GM23338 (cell line): ENCODE data around the gene UBQLN4. TPM values are rescaled to one million over a fixed set of nuclear protein-coding genes. Genes with fewer than 3 reads are reported as not detected.

Experiments used
- ATAC-seq: fragments of 200-7000 bp; cut with Tn5 transposase; 3 replicates; pipeline ENCODE4 v1.9.1; 2020
- DNase-seq: peaks from one replicate; pipeline ENCODE4 v3.0.0-alpha.2; 2015; ENCODE audit warnings: low spot score
- H2AFZ ChIP-seq: fragments of 200-600 bp; sonication (generic); 2 replicates; pipeline ENCODE4 v1.8.0; 2016; ENCODE audit warnings: antibody characterized with exemption, mild to moderate bottlenecking, moderate library complexity
- H3F3A ChIP-seq: fragments of 200-600 bp; sonication (generic); replicated peaks from 2 replicates; pipeline ENCODE4 v1.8.0; 2017; ENCODE audit warnings: antibody characterized with exemption, mixed run types, low read depth
- H3K27ac ChIP-seq: fragments of 200-600 bp; sonication (generic); 2 replicates; pipeline ENCODE4 v1.6.1; 2016; ENCODE audit warnings: low read depth
- H3K27me3 ChIP-seq: fragments of 200-600 bp; sonication (generic); 2 replicates; pipeline ENCODE4 v1.8.0; 2016; ENCODE audit warnings: mild to moderate bottlenecking, mixed run types, moderate library complexity; ENCODE audit not compliant: insufficient read depth
- H3K36me3 ChIP-seq: fragments of 200-600 bp; sonication (generic); 2 replicates; pipeline ENCODE4 v1.8.0; 2016; ENCODE audit warnings: mild to moderate bottlenecking; ENCODE audit not compliant: insufficient read depth
- H3K4me1 ChIP-seq: fragments of 200-600 bp; sonication (generic); 2 replicates; pipeline ENCODE4 v1.8.0; 2016; ENCODE audit warnings: mild to moderate bottlenecking, moderate library complexity; ENCODE audit not compliant: insufficient read depth
- H3K4me2 ChIP-seq: fragments of 200-600 bp; sonication (generic); 2 replicates; pipeline ENCODE4 v1.7.1; 2017; ENCODE audit warnings: mixed run types
- H3K4me3 ChIP-seq: fragments of 200-600 bp; sonication (generic); 2 replicates; pipeline ENCODE4 v1.6.1; 2016; ENCODE audit warnings: mixed run types
- H3K79me2 ChIP-seq: fragments of 200-600 bp; sonication (generic); replicated peaks from 2 replicates; pipeline ENCODE4 v1.8.0; 2017; ENCODE audit warnings: mild to moderate bottlenecking; ENCODE audit not compliant: insufficient read depth
- H3K9me2 ChIP-seq: fragments of 200-600 bp; sonication (generic); 2 replicates; pipeline ENCODE4 v1.8.0; 2017; ENCODE audit not compliant: insufficient read depth
- H4K20me1 ChIP-seq: fragments of 200-600 bp; sonication (generic); replicated peaks from 2 replicates; pipeline ENCODE4 v1.8.0; 2017; ENCODE audit warnings: mild to moderate bottlenecking; ENCODE audit not compliant: insufficient read depth
- H3K27ac Mint-ChIP-seq: 2 replicates; pipeline ENCODE4 v1.8.0; 2020; ENCODE audit warnings: inconsistent platforms, mild to moderate bottlenecking, moderate library complexity, mixed read lengths
- H3K27me3 Mint-ChIP-seq: 3 replicates; pipeline ENCODE4 v1.8.0; 2022; ENCODE audit warnings: low read depth, mild to moderate bottlenecking, moderate library complexity, mixed read lengths, inconsistent platforms; ENCODE audit not compliant: insufficient read depth, poor library complexity
- H3K36me3 Mint-ChIP-seq: 3 replicates; pipeline ENCODE4 v1.8.0; 2021; ENCODE audit warnings: low read depth, mild to moderate bottlenecking, inconsistent platforms, moderate library complexity, mixed read lengths
- H3K4me1 Mint-ChIP-seq: 3 replicates; pipeline ENCODE4 v1.8.0; 2020; ENCODE audit warnings: mild to moderate bottlenecking, inconsistent platforms, mixed read lengths
- H3K4me3 Mint-ChIP-seq: 3 replicates; pipeline ENCODE4 v1.8.0; 2021; ENCODE audit warnings: moderate library complexity, mild to moderate bottlenecking, inconsistent platforms, mixed read lengths
- H3K9me3 Mint-ChIP-seq: 3 replicates; pipeline ENCODE4 v1.8.0; 2020; ENCODE audit warnings: moderate library complexity, mild to moderate bottlenecking, inconsistent platforms, mixed read lengths
- CREB1 ChIP-seq: fragments of 250-450 bp; sonication (Bioruptor Pico); IDR thresholded peaks from 2 replicates; pipeline ENCODE4 v1.5.0; 2020; ENCODE audit warnings: low read depth, mild to moderate bottlenecking, moderate library complexity
- EZH2phosphoT487 ChIP-seq: fragments of 200-600 bp; sonication (generic); IDR thresholded peaks from one replicate; pipeline ENCODE4 v1.8.1; 2018; ENCODE audit warnings: antibody characterized with exemption; ENCODE audit not compliant: unreplicated experiment
- NANOG ChIP-seq: IDR thresholded peaks from 2 replicates; pipeline ENCODE4 v1.6.1; 2016; ENCODE audit warnings: antibody characterized with exemption, borderline replicate concordance
- STAT1 ChIP-seq: IDR thresholded peaks from one replicate; pipeline ENCODE4 v1.6.1; 2016; ENCODE audit warnings: antibody characterized with exemption; ENCODE audit not compliant: unreplicated experiment
- ZNF331 ChIP-seq: fragments of 250-450 bp; sonication (Bioruptor Pico); IDR thresholded peaks from 2 replicates; pipeline ENCODE4 v1.5.0; 2020; ENCODE audit warnings: low read depth, mild to moderate bottlenecking, moderate library complexity
- polyA plus RNA-seq: library from polyadenylated mRNA; unstranded; fragments of >200 nt; fragmentation: Nextera tagmentation; extraction: Ambion mirVana; gene quantifications from 2 replicates; pipeline ENCODE4 v1.2.1, GENCODE V29; 2016
- total RNA-seq: library from RNA; depleted of rRNA; stranded (reverse); fragments of >200 nt; shearing (Covaris generic); gene quantifications from 2 replicates; pipeline ENCODE4 v1.2.3, GENCODE V29; 2014
- TF ChIP-seq, protein P1 (sequence below): fragments of 250-450 bp; sonication (Bioruptor Pico); IDR thresholded peaks from 2 replicates; pipeline ENCODE4 v1.5.0; 2020; ENCODE audit warnings: mild to moderate bottlenecking, moderate library complexity
- TF ChIP-seq, protein P2 (sequence below): IDR thresholded peaks from 2 replicates; pipeline ENCODE4 v1.6.1; 2016; ENCODE audit warnings: antibody characterized with exemption
- TF ChIP-seq, protein P3 (sequence below), 2 experiments: fragments of 200-600 bp in 1 of 2; sonication (generic) in 1 of 2; conservative IDR thresholded peaks; 2 replicates each; pipeline versions ENCODE4 v1.5.1 to v1.6.1; 2016 to 2017; ENCODE audit warnings: antibody characterized with exemption in 2 of 2, low read depth in 2 of 2, mild to moderate bottlenecking in 2 of 2, moderate library complexity in 1 of 2

Gene UBQLN4
- total and polyA plus RNA-seq, 2 experiments from 2014 or later = 10.0 to 30.5 TPM

DNA sequence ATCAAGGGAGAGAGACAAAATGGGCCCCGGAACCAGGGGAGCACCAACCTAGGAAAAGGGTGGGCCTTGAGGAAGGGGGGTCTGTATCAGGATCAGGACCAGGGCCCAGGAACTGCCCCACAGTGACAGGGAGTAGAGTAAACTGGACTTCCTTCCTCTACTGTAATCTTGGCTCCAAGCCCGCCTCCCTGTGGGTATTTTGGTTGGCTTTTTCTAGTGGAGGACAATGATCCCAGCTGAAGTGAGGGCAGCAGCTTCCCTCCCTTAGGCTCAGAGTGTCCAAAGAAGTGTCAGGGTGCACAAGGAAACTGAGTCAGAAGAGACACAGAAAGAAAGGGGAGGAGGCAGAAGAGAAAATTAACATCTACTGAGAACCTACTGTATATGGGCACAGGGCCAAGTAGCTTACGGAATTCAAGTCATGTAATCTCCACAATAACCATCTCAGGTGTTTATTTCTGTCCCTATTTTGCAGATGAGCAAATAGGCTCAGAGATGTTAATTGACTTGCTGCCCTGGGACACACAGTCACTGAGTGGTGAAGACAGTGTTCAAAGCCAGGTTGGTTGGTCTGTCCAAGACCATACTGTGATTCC, 4.8 kb downstream of the UBQLN4 start:
- DNase-seq = no peak
- no peak overlapping the region for H3K27ac ChIP-seq
- Mint-ChIP-seq H3K27me3 (peaks cover 13% of the 10 kb centered on the region), H3K4me1 (peaks cover 11% of the 10 kb centered on the region), H3K9me3 (no peaks in the 10 kb centered on the region; the same call in 2 of the 3 replicates), H3K36me3 (peaks cover 50% of the 10 kb centered on the region), H3K4me3 (no peak overlapping the region), H3K27ac (no peak overlapping the region)
- 0 out of 2 replicates have a peak, but pooled peaks cover 5% of the 10 kb centered on the region for H3K4me1 ChIP-seq
- H3K4me2 ChIP-seq = no peak overlapping the region
- peaks cover 4% of the 10 kb centered on the region for H4K20me1 ChIP-seq
- H3K27me3 ChIP-seq = no peaks in the 10 kb centered on the region
- H3K36me3 ChIP-seq = no peaks in the 10 kb centered on the region
- no peak overlapping the region for H3K4me3 ChIP-seq
- H3K79me2 ChIP-seq = peaks cover 19% of the 10 kb centered on the region
- no peak for TF ChIP-seq CREB1 (CRISPR knock-in tag)
- no peak for TF ChIP-seq ZNF331 (CRISPR knock-in tag)
- TF ChIP-seq STAT1 = no peak
- TF ChIP-seq, protein P1, sequence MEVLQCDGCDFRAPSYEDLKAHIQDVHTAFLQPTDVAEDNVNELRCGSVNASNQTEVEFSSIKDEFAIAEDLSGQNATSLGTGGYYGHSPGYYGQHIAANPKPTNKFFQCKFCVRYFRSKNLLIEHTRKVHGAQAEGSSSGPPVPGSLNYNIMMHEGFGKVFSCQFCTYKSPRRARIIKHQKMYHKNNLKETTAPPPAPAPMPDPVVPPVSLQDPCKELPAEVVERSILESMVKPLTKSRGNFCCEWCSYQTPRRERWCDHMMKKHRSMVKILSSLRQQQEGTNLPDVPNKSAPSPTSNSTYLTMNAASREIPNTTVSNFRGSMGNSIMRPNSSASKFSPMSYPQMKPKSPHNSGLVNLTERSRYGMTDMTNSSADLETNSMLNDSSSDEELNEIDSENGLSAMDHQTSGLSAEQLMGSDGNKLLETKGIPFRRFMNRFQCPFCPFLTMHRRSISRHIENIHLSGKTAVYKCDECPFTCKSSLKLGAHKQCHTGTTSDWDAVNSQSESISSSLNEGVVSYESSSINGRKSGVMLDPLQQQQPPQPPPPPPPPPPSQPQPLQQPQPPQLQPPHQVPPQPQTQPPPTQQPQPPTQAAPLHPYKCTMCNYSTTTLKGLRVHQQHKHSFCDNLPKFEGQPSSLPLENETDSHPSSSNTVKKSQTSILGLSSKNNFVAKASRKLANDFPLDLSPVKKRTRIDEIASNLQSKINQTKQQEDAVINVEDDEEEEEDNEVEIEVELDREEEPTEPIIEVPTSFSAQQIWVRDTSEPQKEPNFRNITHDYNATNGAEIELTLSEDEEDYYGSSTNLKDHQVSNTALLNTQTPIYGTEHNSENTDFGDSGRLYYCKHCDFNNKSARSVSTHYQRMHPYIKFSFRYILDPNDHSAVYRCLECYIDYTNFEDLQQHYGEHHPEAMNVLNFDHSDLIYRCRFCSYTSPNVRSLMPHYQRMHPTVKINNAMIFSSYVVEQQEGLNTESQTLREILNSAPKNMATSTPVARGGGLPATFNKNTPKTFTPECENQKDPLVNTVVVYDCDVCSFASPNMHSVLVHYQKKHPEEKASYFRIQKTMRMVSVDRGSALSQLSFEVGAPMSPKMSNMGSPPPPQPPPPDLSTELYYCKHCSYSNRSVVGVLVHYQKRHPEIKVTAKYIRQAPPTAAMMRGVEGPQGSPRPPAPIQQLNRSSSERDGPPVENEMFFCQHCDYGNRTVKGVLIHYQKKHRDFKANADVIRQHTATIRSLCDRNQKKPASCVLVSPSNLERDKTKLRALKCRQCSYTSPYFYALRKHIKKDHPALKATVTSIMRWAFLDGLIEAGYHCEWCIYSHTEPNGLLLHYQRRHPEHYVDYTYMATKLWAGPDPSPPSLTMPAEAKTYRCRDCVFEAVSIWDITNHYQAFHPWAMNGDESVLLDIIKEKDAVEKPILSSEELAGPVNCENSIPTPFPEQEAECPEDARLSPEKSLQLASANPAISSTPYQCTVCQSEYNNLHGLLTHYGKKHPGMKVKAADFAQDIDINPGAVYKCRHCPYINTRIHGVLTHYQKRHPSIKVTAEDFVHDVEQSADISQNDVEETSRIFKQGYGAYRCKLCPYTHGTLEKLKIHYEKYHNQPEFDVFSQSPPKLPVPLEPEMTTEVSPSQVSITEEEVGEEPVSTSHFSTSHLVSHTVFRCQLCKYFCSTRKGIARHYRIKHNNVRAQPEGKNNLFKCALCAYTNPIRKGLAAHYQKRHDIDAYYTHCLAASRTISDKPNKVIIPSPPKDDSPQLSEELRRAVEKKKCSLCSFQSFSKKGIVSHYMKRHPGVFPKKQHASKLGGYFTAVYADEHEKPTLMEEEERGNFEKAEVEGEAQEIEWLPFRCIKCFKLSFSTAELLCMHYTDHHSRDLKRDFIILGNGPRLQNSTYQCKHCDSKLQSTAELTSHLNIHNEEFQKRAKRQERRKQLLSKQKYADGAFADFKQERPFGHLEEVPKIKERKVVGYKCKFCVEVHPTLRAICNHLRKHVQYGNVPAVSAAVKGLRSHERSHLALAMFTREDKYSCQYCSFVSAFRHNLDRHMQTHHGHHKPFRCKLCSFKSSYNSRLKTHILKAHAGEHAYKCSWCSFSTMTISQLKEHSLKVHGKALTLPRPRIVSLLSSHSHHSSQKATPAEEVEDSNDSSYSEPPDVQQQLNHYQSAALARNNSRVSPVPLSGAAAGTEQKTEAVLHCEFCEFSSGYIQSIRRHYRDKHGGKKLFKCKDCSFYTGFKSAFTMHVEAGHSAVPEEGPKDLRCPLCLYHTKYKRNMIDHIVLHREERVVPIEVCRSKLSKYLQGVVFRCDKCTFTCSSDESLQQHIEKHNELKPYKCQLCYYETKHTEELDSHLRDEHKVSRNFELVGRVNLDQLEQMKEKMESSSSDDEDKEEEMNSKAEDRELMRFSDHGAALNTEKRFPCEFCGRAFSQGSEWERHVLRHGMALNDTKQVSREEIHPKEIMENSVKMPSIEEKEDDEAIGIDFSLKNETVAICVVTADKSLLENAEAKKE (CRISPR knock-in tag) = no peak
- TF ChIP-seq, protein P2, sequence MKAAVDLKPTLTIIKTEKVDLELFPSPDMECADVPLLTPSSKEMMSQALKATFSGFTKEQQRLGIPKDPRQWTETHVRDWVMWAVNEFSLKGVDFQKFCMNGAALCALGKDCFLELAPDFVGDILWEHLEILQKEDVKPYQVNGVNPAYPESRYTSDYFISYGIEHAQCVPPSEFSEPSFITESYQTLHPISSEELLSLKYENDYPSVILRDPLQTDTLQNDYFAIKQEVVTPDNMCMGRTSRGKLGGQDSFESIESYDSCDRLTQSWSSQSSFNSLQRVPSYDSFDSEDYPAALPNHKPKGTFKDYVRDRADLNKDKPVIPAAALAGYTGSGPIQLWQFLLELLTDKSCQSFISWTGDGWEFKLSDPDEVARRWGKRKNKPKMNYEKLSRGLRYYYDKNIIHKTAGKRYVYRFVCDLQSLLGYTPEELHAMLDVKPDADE = no peak
- TF ChIP-seq, protein P3, sequence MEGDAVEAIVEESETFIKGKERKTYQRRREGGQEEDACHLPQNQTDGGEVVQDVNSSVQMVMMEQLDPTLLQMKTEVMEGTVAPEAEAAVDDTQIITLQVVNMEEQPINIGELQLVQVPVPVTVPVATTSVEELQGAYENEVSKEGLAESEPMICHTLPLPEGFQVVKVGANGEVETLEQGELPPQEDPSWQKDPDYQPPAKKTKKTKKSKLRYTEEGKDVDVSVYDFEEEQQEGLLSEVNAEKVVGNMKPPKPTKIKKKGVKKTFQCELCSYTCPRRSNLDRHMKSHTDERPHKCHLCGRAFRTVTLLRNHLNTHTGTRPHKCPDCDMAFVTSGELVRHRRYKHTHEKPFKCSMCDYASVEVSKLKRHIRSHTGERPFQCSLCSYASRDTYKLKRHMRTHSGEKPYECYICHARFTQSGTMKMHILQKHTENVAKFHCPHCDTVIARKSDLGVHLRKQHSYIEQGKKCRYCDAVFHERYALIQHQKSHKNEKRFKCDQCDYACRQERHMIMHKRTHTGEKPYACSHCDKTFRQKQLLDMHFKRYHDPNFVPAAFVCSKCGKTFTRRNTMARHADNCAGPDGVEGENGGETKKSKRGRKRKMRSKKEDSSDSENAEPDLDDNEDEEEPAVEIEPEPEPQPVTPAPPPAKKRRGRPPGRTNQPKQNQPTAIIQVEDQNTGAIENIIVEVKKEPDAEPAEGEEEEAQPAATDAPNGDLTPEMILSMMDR (conservative IDR thresholded peaks at IDR 0.05; ENCODE audit: low read depth in 2 of 2) = no peak
- no peak for TF ChIP-seq EZH2phosphoT487
- TF ChIP-seq NANOG = no peak
- no peak for ATAC-seq
- H3F3A ChIP-seq = peaks cover 4% of the 10 kb centered on the region; the same call in 1 of the 2 replicates
- H3K9me2 ChIP-seq = no peaks in the 10 kb centered on the region
- H2AFZ ChIP-seq = no peak overlapping the region
